Ectodermal cell (in vitro differentiated cells): ENCODE measurements around the gene PDE10A.

Experiments
- H3K27ac ChIP-seq: 2 replicates; pipeline ENCODE4 v1.7.0; 2013; ENCODE audit warnings: mild to moderate bottlenecking, low read depth, low read length; ENCODE audit not compliant: insufficient read depth, poor library complexity, severe bottlenecking
- H3K27me3 ChIP-seq: 2 replicates; pipeline ENCODE4 v1.7.0; 2013; ENCODE audit warnings: mild to moderate bottlenecking, low read length; ENCODE audit not compliant: insufficient read depth, control insufficient read depth, poor library complexity, severe bottlenecking
- H3K36me3 ChIP-seq: one replicate; pipeline ENCODE4 v1.7.0; 2013; ENCODE audit warnings: low read length; ENCODE audit not compliant: control insufficient read depth, insufficient read depth
- H3K4me1 ChIP-seq: one replicate; pipeline ENCODE4 v1.7.0; 2013; ENCODE audit warnings: low read length; ENCODE audit not compliant: control insufficient read depth, insufficient read depth
- H3K4me3 ChIP-seq: 2 replicates; pipeline ENCODE4 v1.7.0; 2013; ENCODE audit warnings: low read depth, low read length, control low read depth; ENCODE audit not compliant: insufficient read depth
- H3K9me3 ChIP-seq: 2 replicates; pipeline ENCODE4 v1.7.0; 2013; ENCODE audit warnings: mild to moderate bottlenecking, low read length, moderate library complexity; ENCODE audit not compliant: control insufficient read depth
- WGBS, 2 experiments: methylation state at CpG; one replicate each; pipeline ENCODE4 v1.1.7; 2013; ENCODE audit warnings: missing lambda C conversion rate in 2 of 2; 5-methylcytosine and 5-hydroxymethylcytosine counted together

Gene PDE10A

DNA sequence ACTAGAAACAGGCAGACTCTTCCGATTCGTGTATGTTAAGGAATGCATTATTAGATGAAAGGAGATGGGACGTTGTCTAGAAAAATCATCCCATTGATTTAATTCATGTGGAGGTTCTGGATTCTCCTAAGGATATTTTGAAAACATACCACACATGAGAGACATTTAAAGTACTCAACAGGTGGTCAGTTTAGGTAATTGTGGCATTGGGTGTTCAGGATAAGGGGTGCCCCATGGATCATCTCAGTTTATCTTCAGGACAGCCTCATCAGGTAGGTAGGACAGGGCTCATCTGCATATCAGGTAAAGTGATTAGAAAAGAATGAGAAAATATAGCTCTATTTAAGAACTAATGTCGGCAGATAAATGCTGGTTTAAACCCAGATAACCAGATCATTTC lies 15.9 kb upstream of the PDE10A start:
- Histone ChIP-seq H3K27me3 (no peaks in the 10 kb centered on the region), H3K4me1 (no peaks in the 10 kb centered on the region), H3K4me3 (no peak overlapping the region), H3K9me3 (no peaks in the 10 kb centered on the region), H3K36me3 (no peaks in the 10 kb centered on the region), H3K27ac (no peak overlapping the region)
- 95% methylated on average over 4 of the region's 4 CpGs for WGBS, 2 experiments

DNA sequence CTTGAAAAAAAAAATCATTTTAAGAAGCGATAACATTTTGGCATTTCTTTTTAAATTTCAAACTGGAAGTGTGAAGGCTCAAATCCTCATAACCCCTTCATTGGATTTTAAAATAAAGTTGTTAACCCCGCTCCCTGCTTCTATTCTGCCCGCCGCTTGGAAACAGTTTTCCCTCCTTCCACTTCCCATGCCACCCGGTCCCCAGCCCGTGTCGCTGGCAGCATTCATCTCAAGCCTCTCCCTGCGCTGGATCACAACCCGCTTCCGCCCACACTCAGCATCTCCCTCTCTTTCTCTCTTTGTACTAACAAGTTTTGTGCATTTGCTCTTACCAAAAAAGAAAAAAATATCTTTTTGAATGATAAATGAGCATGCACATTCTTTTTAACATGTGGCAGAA lies 15.4 kb upstream of the PDE10A start:
- Histone ChIP-seq H3K27ac (no peak overlapping the region), H3K36me3 (no peaks in the 10 kb centered on the region), H3K9me3 (no peaks in the 10 kb centered on the region), H3K4me1 (no peaks in the 10 kb centered on the region), H3K4me3 (no peak overlapping the region), H3K27me3 (no peaks in the 10 kb centered on the region)
- WGBS, 2 experiments = 93 to 94% methylated on average over 10 of the region's 10 CpGs

DNA sequence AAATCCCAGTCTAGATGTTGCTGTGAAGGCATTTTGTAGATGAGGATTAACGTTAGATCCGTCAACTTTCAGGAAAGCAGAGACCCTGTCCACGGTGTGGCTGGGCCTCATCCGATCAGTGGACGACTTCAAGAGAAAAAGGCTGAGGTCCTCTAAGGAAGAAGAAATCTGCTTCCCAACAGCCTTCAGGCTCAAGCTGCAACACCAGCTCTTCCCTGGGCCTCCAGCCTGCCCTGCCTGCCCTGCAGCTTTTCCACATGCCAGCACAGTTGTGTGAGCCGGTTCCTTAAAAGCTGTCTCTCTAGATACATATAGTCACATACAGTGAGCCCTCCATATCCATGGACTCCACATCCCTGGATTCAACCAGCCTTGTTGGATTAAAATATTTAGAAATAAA lies 14.1 kb upstream of the PDE10A start:
- Histone ChIP-seq H3K4me1 (no peaks in the 10 kb centered on the region), H3K36me3 (no peaks in the 10 kb centered on the region), H3K27me3 (no peaks in the 10 kb centered on the region), H3K4me3 (no peak overlapping the region), H3K27ac (no peak overlapping the region), H3K9me3 (no peaks in the 10 kb centered on the region)
- 93 to 94% methylated on average over 6 of the region's 6 CpGs for WGBS, 2 experiments

DNA sequence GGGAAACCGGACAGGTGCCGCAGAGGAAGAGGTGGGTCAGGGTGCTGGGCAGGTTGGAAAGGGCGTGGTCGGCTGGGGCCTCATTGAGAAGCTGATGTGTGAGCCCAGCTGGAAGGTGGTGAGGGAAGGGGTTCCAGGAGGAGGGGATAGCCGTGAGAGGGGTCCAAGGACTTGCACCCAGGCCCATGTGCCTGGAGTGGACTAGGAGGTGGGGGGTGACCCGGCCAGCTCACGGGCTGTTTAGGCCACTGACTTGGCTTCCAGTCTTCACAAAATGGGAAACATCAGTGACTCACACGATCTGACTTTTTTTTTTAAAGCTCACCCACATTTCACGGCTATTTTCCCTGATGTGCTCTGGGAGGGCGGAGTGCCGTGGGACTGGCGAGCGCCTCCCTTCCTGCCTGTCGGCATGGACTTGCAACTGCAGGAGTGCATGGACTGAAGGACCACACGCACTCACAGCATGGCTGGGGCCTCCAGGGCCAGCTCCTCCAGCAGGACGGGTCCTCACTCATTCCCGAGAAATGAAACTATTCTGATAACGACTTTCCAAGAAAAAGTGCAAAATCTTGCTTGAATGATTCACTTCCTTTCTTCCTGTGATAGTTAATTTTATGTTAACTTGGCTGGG lies 13.5 kb upstream of the PDE10A start:
- no peaks in the 10 kb centered on the region for H3K4me1 ChIP-seq
- H3K27ac ChIP-seq = no peak overlapping the region
- WGBS, 2 experiments = 84 to 86% methylated on average over 18 of the region's 18 CpGs
- H3K9me3 ChIP-seq = no peaks in the 10 kb centered on the region
- H3K27me3 ChIP-seq = no peaks in the 10 kb centered on the region
- no peaks in the 10 kb centered on the region for H3K36me3 ChIP-seq
- no peak overlapping the region for H3K4me3 ChIP-seq

DNA sequence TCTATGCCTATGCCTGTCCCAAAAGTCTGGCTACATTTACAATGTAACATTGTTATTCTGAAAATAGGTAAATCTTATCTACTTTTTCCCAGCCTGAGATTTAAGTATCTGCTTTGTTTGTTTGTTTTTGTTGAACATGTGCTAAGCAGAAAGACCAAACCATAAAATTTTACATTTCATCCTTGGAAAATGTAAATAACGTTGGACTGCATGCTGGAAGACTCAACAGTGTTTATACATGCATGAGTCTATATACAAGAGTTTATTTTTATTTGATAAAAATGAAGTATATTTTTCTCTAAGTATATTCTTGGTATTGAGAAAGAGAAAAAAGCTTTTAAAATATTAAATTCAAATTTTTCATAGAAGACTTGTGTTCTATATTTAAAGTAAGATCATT lies 12.1 kb upstream of the PDE10A start:
- Histone ChIP-seq H3K36me3 (no peaks in the 10 kb centered on the region), H3K9me3 (no peaks in the 10 kb centered on the region), H3K4me1 (no peaks in the 10 kb centered on the region), H3K27ac (no peak overlapping the region), H3K27me3 (no peaks in the 10 kb centered on the region), H3K4me3 (no peak overlapping the region)
- no CpG with 5 or more reads among the region's 1 CpG for WGBS, 2 experiments

DNA sequence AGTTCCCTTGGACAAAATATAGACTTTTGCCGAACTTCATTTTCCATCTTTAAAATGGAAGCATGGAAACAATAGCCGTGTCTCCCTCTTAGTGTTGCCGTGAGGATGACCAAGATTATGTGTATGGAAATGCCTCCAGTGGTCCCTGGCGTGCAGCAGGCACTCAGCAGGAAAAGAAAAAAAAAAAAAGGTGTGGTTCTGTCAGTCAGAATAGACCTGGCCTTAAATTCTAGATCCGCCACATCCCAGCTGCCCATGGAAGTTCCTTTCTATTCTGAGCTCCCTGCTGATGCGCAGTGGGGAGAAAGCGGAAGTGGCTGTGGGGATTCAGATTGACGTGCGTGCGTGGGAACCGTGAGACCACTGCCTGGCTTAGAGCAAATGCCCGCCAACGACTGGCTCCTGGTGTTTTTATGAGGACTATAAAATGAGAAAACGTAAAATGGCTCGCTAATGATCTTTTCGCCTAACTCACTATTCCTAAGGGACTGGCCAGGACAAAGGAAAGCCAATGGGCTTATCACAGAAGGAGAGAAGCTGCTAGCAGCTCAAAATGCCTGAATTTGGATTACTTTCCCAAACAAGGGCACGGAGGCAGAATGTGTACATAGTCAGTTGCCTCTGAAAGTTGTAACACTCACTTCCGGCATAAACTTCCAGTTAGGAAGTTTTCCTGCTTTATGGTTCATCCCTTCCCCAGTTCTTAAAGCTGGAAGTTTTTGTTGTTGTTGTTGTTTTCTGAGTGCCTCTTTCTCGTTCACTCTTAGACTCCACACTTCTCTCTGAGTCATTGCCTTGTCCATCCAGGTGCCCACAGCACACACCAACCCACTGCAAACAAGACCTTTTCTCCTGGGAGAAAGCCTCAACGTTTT lies 11.4 kb upstream of the PDE10A start:
- no peaks in the 10 kb centered on the region for H3K4me1 ChIP-seq
- no peak overlapping the region for H3K27ac ChIP-seq
- H3K9me3 ChIP-seq = no peaks in the 10 kb centered on the region
- WGBS, 2 experiments = 74 to 80% methylated on average over 18 to 20 of the region's 20 CpGs
- H3K4me3 ChIP-seq = no peak overlapping the region
- no peaks in the 10 kb centered on the region for H3K27me3 ChIP-seq
- H3K36me3 ChIP-seq = no peaks in the 10 kb centered on the region

DNA sequence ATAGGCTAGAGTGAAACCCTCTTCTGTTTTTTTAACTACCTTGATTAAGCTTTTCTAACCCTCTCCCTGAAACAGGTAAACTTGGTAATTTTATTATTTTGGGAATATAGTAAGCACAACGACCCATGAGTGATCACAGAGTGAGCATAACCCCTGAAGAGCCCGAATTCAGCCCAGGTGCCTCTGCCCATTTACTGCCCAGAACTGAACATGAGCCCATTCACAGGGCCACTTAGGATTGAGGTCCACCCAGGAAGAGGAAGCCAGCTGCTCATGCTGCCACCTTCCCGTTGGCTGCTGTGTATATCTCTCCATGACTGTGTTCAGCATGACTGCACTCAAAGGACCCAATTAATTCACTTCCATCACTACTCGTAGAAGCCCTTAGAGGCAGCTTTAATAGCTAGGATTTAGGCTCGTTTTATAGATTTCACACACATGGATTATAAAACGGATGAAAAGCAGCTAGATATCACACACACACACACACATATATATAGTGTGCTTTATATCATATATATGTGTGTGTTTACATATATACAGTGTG lies 8.3 kb upstream of the PDE10A start:
- no peaks in the 10 kb centered on the region for H3K4me1 ChIP-seq
- no peaks in the 10 kb centered on the region for H3K9me3 ChIP-seq
- H3K27ac ChIP-seq = no peak overlapping the region
- H3K4me3 ChIP-seq = no peak overlapping the region
- peaks cover 7% of the 10 kb centered on the region for H3K27me3 ChIP-seq
- no peaks in the 10 kb centered on the region for H3K36me3 ChIP-seq
- WGBS, 2 experiments = 86 to 88% methylated on average over 5 of the region's 6 CpGs

DNA sequence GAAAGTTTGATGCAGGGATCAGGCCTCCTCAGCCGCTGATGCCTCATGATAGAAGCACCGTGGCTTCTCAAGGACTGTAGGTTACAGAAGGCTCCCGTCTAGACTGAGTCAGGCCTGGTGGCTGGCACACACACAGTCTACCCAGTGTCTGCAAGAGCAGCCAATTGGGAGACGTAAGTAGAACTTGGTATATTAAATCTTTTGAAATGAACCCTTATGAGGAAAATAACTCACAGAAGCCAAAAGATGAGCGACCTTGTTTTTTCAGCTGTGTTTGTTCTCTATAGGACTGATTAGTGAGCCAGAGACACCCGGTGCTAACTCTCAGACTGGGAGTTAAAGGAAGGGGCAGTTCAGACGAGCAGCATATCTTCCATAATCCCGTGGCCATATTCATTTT lies 5.9 kb upstream of the PDE10A start:
- peaks cover 13% of the 10 kb centered on the region for H3K4me1 ChIP-seq
- H3K36me3 ChIP-seq = no peaks in the 10 kb centered on the region
- 72% methylated on average over 8 of the region's 8 CpGs for WGBS, 2 experiments
- no peak overlapping the region for H3K4me3 ChIP-seq
- no peaks in the 10 kb centered on the region for H3K9me3 ChIP-seq
- peaks cover 31% of the 10 kb centered on the region for H3K27me3 ChIP-seq
- H3K27ac ChIP-seq = no peak overlapping the region

DNA sequence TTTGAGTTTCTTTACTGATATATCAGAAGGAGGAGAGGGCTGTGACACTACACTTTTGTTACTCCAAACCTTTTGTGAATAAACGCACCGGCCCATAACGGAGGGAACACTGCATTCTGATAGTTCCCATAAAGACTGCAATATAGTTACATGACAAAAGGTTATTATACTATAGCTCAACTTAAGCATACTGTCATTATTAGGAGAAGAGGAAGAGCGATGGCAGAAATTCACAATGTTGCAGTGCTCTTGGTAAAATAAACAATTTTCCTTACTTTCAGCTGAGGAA lies 2.3 kb upstream of the PDE10A start:
- Histone ChIP-seq H3K4me1 (peaks cover 13% of the 10 kb centered on the region), H3K27ac (no peak overlapping the region), H3K4me3 (no peak overlapping the region), H3K27me3 (peaks cover 61% of the 10 kb centered on the region), H3K9me3 (no peaks in the 10 kb centered on the region), H3K36me3 (no peaks in the 10 kb centered on the region)
- WGBS, 2 experiments = 0% methylated on average over 4 of the region's 4 CpGs; no CpG with 5 or more reads in 1 of the 2 experiments

DNA sequence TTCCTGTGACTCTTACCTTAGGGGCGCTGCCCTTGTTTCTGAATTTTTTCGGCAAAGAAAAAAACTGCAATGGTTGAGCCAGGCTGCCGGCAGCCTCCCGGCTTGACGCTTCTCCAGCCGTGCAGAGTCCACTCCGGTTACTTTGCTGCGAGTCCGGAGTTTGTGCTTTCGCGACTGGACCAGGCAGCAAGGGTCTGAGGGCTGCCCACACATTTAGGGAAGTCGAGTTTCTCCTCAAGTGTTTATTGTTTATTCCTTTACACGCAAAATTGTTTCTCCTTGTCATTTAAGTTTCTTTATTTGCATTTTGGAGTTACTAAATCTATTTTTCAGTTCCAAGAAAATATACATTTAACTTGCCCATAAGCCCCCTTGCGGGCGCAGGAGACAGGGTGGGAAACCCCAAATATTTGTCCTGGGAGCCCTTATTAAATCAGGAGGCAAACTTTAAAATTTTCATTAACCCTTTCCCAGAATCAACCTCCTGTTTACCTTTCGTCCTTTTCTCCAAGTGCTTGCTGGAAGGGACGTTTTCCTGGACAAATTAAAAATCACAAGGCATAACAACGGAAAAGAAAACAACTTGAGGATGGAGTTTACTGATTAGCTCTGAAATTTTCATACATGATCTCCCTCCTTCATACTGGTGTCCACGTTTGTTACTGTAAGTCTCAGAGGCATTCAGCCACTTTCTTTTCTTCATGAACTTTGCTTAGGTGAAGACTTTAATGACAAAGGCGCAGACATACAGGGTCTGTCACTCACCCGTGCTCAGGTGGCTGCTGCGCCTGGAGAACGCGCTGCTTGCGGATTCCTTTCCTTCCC lies 1.7 kb upstream of the PDE10A start:
- peaks cover 13% of the 10 kb centered on the region for H3K4me1 ChIP-seq
- no peaks in the 10 kb centered on the region for H3K9me3 ChIP-seq
- peaks cover 66% of the 10 kb centered on the region for H3K27me3 ChIP-seq
- no peak overlapping the region for H3K4me3 ChIP-seq
- no peaks in the 10 kb centered on the region for H3K36me3 ChIP-seq
- 2 to 3% methylated on average over 24 to 25 of the region's 25 CpGs for WGBS, 2 experiments
- H3K27ac ChIP-seq = no peak overlapping the region
